Large intestine (tissue), 3 donors: ENCODE results near the gene RSPH9. TPM values are rescaled to one million over a fixed set of nuclear protein-coding genes. Genes with fewer than 3 reads are reported as not detected.

Experiments used
- DNase-seq, 2 donors: peaks; one replicate each; pipeline versions ENCODE4 v3.0.0 to v3.0.0-alpha.2; 2013
- H3K27ac ChIP-seq: one replicate; pipeline ENCODE4 v1.5.1; 2013; ENCODE audit warnings: low read length
- H3K27me3 ChIP-seq: 2 replicates; pipeline ENCODE4 v1.6.1; 2013; ENCODE audit warnings: low read length; ENCODE audit not compliant: control insufficient read depth, insufficient read depth
- H3K36me3 ChIP-seq: 2 replicates; pipeline ENCODE4 v1.6.1; 2013; ENCODE audit warnings: low read length; ENCODE audit not compliant: control insufficient read depth, insufficient read depth
- H3K4me1 ChIP-seq: one replicate; pipeline ENCODE4 v1.6.1; 2013; ENCODE audit warnings: low read length; ENCODE audit not compliant: control insufficient read depth, insufficient read depth
- H3K4me3 ChIP-seq: one replicate; pipeline ENCODE4 v1.5.1; 2013; ENCODE audit warnings: low read length
- H3K9me3 ChIP-seq: one replicate; pipeline ENCODE4 v1.6.1; 2013; ENCODE audit warnings: mild to moderate bottlenecking, low read depth, low read length, moderate library complexity; ENCODE audit not compliant: control insufficient read depth
- WGBS: methylation state at CpG from one replicate; pipeline ENCODE4 v1.1.5; 2013; ENCODE audit warnings: low lambda C conversion rate; ENCODE audit not compliant: insufficient coverage; 5-methylcytosine and 5-hydroxymethylcytosine counted together
- polyA plus RNA-seq: library from polyadenylated mRNA; unstranded; fragments of 120-200 nt; gene quantifications from one replicate; pipeline ENCODE4 v1.2.1, GENCODE V29; 2013

RSPH9 gene
- polyA plus RNA-seq, 1 donor, result 1.1 TPM

- DNase-seq, result no peak
- H3K4me3 ChIP-seq, result no peak overlapping the region
- H3K27me3 ChIP-seq, result no peaks in the 10 kb centered on the region
- no CpG with 5 or more reads among the region's 15 CpGs for WGBS
- H3K36me3 ChIP-seq, result peaks cover 44% of the 10 kb centered on the region
- peaks cover 28% of the 10 kb centered on the region for H3K4me1 ChIP-seq
- H3K27ac ChIP-seq, result no peak overlapping the region
- H3K9me3 ChIP-seq, result no peaks in the 10 kb centered on the region
Measured at GRCh38 chr6:43669050-43669921, 24.4 kb downstream of the RSPH9 start.

GRCh38 chr6:43669922-43670622 is 25.2 kb downstream of the RSPH9 start:
- Histone ChIP-seq H3K4me3 (no peak overlapping the region), H3K27me3 (no peaks in the 10 kb centered on the region), H3K27ac (no peak overlapping the region), H3K36me3 (peaks cover 52% of the 10 kb centered on the region), H3K4me1 (peaks cover 28% of the 10 kb centered on the region), H3K9me3 (no peaks in the 10 kb centered on the region)
- WGBS, result 100% methylated on average over 1 of the region's 6 CpGs
- DNase-seq, result no peak

- H3K27me3 ChIP-seq, result no peaks in the 10 kb centered on the region
- peaks cover 28% of the 10 kb centered on the region for H3K4me1 ChIP-seq
- peaks cover 57% of the 10 kb centered on the region for H3K36me3 ChIP-seq
- H3K27ac ChIP-seq, result no peak overlapping the region
- H3K4me3 ChIP-seq, result no peak overlapping the region
- no peak for DNase-seq
- no CpG with 5 or more reads among the region's 6 CpGs for WGBS
- no peaks in the 10 kb centered on the region for H3K9me3 ChIP-seq
Measured at GRCh38 chr6:43670623-43670986, 25.8 kb downstream of the RSPH9 start.

- H3K27me3 ChIP-seq, result no peaks in the 10 kb centered on the region
- 80% methylated on average over 1 of the region's 8 CpGs for WGBS
- H3K27ac ChIP-seq, result no peak overlapping the region
- H3K4me1 ChIP-seq, result peaks cover 28% of the 10 kb centered on the region
- no peak for DNase-seq
- H3K9me3 ChIP-seq, result no peaks in the 10 kb centered on the region
- peaks cover 63% of the 10 kb centered on the region for H3K36me3 ChIP-seq
- no peak overlapping the region for H3K4me3 ChIP-seq
Measured at GRCh38 chr6:43671011-43671800, 26.4 kb downstream of the RSPH9 start.

GRCh38 chr6:43671801-43672690 is 27.2 kb downstream of the RSPH9 start:
- Histone ChIP-seq H3K4me3 (no peak overlapping the region), H3K27me3 (no peaks in the 10 kb centered on the region), H3K36me3 (peaks cover 72% of the 10 kb centered on the region), H3K4me1 (peaks cover 26% of the 10 kb centered on the region), H3K27ac (peak overlapping the region; percentile 37), H3K9me3 (no peaks in the 10 kb centered on the region)
- DNase-seq, result no peak
- WGBS, result no CpG with 5 or more reads among the region's 16 CpGs

GRCh38 chr6:43673444-43674084 is 28.7 kb downstream of the RSPH9 start:
- peaks cover 85% of the 10 kb centered on the region for H3K36me3 ChIP-seq
- H3K27ac ChIP-seq, result no peak overlapping the region
- no CpG with 5 or more reads among the region's 15 CpGs for WGBS
- no peaks in the 10 kb centered on the region for H3K9me3 ChIP-seq
- peaks cover 17% of the 10 kb centered on the region for H3K4me1 ChIP-seq
- H3K4me3 ChIP-seq, result no peak overlapping the region
- no peak for DNase-seq
- H3K27me3 ChIP-seq, result no peaks in the 10 kb centered on the region

- DNase-seq, result no peak
- no peak overlapping the region for H3K4me3 ChIP-seq
- no peaks in the 10 kb centered on the region for H3K27me3 ChIP-seq
- H3K27ac ChIP-seq, result no peak overlapping the region
- peaks cover 16% of the 10 kb centered on the region for H3K4me1 ChIP-seq
- H3K36me3 ChIP-seq, result peaks cover 90% of the 10 kb centered on the region
- 100% methylated on average over 1 of the region's 2 CpGs for WGBS
- H3K9me3 ChIP-seq, result no peaks in the 10 kb centered on the region
Measured at GRCh38 chr6:43674291-43674690, 29.5 kb downstream of the RSPH9 start.

- Histone ChIP-seq H3K36me3 (peaks cover 88% of the 10 kb centered on the region), H3K9me3 (no peaks in the 10 kb centered on the region), H3K4me3 (no peak overlapping the region), H3K27me3 (no peaks in the 10 kb centered on the region), H3K4me1 (peaks cover 16% of the 10 kb centered on the region), H3K27ac (no peak overlapping the region)
- no peak for DNase-seq
- no CpG with 5 or more reads among the region's 8 CpGs for WGBS
Measured at GRCh38 chr6:43674921-43675320, 30.1 kb downstream of the RSPH9 start.

- WGBS, result no CpG with 5 or more reads among the region's 7 CpGs
- peak overlapping the region; percentile 9 for H3K27ac ChIP-seq
Measured at GRCh38 chr6:43676962-43677606, 32.2 kb downstream of the RSPH9 start.

More at GRCh38 chr6:43676962-43677606, 32.2 kb downstream of the RSPH9 start:
- no peak for DNase-seq
- H3K36me3 ChIP-seq, result peaks cover 86% of the 10 kb centered on the region
- H3K4me1 ChIP-seq, result peaks cover 23% of the 10 kb centered on the region
- H3K4me3 ChIP-seq, result no peak overlapping the region
- no peaks in the 10 kb centered on the region for H3K27me3 ChIP-seq
- no peaks in the 10 kb centered on the region for H3K9me3 ChIP-seq
